GM19351 (cell line): Measurements from ENCODE around the gene SNW1.
"Not testable (repeated sequence)": the region's sequence is repeated elsewhere in the genome, so short reads cannot be mapped to it uniquely, and the experiment has no call there.

ENCODE experiments used
- ATAC-seq: cut with Tn5 transposase; IDR thresholded peaks from one replicate; pipeline ENCODE4 v1.9.1; 2021; ENCODE audit warnings: mild to moderate bottlenecking, moderate library complexity; ENCODE audit not compliant: unreplicated experiment

Gene SNW1

DNA sequence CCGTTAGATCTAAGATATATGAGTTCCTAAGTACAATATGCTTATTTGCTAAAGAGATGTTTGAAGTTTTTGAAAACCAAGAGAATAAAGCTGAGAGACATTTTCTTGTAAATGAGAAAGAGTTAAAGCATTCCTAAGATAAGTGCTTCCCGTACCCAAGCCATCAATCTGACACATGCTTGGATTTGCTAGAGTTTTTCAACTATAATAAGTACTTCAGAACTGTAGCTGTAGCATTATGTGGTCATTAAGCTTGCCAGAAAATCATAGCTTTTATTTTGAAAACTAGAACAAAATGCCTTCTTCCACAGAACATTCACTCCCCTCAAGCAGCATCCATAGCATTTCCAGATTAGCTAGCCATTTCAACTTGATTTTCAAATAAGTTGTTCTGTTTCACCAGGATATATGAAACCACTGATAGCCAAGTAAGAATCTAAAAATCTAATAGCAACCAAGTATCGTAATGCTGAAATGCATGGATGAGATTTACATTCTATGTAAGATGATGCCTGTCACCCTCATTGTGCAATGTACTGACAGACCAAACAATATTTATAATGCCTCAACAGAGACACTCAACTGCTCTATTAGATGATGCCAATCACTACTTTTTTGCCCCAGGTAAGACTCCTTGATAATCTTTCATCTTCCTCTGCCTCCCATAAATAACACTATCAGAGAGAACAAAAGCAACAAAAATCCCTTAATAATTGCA is 8.0 kb downstream of the SNW1 start:
- ATAC-seq: no peak

DNA sequence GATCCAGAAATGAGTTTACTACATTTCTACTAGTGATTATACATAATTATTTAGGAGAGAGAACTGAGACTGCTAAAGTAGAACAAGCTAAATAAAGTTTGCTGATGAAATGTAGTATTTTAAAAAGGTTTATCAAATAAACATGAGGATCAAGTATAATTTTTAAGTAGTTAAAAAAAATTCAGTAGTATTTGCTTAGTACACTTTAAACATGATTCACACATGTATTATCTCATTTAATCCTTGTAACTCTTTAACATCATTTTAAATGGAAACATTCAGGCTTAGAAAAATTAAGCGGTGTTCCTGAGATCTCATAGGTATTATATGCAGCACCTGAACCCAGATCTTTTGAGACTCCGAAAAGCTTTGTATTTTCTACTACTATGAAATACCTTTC is 8.7 kb downstream of the SNW1 start:
- no peak for ATAC-seq

DNA sequence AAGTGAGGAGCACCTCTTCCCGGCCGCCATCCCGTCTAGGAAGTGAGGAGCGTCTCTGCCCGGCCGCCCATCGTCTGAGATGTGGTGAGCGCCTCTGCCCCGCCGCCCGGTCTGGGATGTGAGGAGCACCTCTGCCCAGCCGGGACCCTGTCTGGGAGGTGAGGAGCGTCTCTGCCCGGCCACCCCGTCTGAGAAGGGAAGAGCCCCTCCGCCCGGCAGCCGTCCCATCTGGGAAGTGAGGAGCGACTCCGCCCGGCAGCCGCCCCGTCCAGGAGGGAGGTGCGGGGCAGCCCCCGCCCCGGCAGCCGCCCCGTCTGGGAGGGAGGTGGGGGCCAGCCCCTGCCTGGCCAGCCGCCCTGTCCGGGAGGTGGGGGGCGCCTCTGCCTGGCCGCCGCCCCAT is 13.5 kb downstream of the SNW1 start:
- not testable (repeated sequence) for ATAC-seq

DNA sequence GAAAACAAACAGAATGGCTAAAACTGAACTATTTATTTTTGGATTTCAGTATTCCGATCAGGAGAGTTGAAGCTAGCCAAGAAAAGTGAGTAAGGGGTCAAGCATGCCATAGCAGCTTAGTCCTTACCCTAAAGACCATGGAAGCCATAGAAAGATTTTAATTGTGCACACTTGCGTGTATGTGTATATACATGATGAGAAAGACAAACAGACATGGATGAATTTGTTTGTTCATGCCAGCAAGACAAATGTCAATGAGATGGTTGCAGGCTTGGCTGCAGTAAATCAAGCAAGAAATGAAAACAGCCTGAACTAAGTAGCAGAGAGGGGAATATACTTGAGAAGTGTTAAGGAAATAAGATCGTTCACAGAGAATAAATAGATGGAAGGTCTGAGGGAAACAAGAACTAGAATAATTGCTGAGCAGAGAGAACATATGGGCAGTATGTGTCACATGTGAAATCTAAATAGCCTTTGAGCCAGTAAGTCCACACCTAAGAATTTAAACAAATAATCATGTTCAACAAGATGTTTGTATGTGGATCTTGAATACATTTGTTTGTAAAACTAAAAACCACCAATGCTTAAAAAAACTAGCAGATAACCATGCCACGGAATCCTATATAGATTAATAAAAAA is 14.8 kb downstream of the SNW1 start:
- ATAC-seq: no peak

DNA sequence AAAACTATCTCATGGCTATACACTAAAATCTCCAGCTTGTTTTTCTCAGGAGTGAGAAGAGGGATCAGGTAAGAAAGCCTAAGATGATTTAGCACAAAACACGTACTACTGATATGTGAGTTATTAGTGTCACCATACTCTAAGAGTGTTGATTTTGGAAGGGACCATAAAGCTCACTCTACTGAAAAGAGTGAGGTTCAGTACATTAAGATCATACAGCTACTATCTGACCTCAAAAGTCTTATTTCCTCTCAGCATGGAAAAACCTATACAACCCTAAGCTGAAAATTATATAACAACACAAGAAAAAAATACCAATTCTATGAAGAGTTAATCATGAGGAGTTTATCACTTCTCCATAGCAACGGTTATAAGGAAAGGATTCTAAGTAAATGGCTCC is 19.5 kb downstream of the SNW1 start:
- no peak for ATAC-seq

DNA sequence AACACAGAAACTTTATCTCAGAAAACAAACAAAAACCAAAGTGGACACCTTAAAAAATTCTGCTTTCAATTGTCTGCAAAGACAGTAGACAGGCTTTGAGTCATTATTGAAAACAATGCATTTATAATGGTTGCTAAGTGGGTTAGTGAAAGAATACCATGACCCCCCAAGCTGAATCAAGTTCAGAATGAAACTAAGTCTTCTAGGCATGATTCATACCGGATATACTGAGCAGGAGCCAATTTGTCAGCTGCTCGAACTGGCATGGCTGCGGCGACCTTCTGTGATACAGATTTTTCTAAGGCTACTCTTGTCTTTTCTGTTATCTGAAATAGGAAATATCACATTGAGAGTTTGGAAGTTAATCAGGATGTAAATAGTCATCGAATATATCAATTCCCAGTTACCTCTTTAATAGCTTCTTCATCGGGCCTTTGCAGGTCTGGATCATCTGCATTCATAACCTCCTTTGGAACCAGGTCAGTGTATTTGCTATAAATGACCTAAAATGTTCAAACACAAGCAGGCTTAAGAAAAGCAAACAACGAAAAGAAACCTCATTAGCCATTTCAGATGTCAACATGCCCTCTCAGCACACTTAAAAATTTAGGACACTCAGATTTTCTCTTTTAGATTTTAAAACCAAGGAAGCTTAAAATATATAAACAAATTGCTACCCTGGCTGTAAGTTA is 22.3 kb downstream of the SNW1 start:
- peak; percentile 98 for ATAC-seq

DNA sequence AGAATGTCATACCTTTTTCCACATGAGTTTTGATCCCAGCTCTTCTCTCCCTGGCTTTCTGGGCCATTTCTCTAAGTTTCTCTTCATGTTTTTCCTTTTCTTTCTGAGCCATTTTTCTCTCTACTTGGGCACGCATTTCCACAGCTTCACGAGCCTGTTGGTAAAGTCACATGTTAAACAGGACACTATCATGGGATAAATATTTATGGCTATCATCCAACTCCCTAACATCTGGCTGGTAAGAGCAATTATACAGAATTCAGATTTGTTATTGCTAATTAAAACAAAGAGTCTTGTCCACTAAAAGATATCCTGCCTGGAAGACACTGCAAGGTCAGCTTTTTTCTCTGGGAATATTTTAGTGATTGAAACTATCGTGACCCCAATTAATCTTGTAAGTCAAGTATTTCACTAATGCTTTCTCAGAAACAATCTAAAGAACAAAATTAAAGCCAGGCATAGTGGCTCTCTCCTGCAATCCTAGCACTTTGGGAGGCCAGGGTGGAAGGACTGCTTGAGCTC is 29.9 kb downstream of the SNW1 start:
- no peak for ATAC-seq

DNA sequence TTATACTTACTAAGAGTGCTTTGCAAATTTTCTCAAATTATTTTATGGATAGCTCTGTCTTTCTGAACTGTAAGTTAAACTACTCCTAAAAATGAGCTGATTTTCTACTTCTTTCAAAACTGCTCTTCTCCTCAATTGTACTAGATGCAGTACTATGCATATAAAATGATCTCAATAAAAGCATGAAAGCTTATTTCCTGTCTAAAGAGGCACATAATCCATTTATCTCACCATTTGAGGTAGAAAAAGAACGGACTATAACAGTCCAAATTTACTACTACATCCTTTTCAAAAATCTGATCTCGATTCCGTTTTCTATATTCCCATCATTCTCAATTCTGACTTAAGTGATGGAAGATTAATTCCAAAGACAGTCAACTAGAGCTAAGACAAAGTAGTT is 38.7 kb downstream of the SNW1 start:
- no peak for ATAC-seq

DNA sequence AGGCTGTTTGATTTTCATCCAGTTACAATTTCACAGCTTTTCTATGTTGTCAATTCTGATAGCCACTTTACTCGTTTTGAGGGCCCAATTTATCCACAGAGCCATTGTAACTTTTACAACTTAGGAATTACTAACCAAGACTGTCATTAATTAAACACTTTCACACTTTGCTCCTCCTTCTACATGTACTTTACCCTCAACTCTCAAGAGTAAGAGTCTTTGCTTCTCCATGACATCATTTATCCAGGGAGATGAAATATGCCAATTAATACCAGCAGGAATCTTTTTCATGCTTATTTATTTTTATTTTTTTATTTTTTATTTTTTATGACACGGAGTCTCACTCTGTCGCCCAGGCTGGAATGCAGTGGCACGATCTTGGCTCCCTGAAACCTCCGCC is 39.5 kb downstream of the SNW1 start:
- ATAC-seq: no peak

DNA sequence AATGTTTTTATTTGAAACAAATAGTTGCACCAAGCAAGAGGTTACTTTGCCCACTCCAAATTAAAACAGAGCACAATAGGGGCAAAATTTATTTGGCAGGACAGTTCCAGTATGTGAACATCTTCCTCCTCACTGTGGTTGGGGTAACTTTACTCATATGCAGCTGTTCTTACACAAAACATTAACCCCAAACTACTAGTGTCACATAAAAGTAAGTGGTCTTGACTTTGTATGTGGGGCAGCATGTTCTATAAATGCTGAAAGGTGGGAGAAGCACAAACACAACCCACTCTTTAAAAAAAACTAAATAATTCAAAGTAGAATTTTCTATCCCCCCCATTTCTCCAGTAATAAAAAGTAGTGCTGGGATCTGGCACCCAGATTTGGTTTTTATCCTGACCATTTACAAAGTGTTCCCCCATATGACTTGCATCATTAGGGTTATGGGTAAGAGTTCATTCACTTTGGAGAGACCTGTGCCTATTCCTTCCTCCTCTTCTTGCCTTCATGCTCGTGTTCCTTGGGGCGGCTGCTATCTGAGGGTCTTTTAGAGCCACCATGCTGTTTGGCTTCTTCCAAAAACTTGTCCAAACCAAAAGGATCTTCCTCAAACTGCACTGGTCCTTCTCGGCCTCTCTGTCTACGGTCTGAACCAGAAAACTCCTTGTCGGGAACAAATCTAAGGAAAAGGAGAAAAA is 43.2 kb downstream of the SNW1 start:
- ATAC-seq: no peak

DNA sequence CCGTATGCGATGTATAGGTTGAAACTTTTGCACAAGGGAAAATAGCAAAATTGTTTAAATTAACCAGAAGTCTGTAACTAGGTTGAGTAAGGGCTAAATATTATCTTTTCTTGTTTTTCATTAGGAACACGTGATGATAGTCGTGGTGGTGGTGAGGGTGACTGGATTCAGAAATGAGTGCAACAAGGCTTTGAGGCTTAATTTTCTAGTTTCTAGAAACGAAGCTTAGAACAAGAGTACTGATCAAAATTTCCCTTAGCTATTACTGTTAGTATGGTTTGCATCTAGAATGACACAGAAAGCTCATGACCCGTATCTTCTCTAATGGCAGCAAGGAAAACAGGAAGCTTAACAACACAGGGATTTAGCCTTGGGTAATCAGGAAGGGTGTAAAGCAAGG is 46.0 kb downstream of the SNW1 start:
- ATAC-seq: no peak

DNA sequence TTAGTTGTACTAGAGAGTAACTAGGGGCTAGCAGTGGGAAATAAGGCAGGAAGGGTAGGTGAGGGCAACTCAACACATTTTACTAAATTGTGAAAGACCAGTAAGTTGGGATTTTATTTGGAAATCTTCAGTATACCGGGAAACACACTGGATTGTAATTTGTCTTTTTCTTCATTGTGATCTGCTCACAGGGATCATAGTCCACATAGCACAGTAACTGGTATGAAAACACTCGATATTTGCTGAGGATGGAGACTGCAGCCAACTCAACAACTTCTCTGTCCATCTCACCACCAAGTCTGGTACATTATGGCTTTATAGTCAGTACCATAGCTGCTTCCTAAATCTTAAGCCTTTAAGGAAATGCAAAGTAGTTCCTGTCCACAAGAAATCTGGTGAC is 50.6 kb downstream of the SNW1 start:
- no peak for ATAC-seq

DNA sequence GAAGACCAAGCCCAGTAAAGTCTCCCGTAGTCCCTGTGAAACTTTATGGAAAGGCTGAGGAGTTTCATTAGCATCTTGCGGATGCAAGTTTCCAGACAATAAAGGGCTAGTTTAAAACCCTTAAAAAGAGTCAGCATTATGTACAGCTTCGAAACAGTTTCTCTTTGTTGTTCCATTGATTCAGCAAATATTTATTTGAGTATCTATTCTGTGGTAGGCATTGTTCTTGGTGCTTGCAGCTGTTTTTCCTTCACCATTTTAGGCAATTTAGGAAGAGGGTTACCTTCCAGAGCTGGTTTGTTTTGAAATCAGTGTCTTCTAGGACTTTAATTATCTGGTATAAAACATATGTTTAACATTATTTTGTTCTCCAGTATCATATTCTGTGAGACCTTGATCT is 51.5 kb downstream of the SNW1 start:
- no peak for ATAC-seq

DNA sequence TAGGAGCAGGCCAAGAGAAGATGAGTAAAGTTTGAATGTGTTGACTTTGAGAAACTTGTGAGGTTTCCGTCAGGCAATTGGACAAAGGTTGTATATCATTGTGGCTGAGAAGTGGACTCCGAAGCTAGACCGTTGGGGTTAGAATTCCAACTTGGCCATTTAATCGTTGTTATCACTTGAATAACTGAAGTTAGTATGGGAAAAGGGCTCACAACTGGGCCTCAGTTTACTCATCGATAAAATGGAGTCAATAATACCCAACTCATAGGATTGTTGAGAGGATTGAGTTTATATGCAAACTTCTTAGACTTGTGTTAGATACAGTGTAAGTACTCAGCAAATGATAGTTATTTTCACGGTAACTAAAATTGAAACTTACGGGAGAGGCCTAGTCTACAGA is 52.2 kb downstream of the SNW1 start:
- ATAC-seq: no peak

DNA sequence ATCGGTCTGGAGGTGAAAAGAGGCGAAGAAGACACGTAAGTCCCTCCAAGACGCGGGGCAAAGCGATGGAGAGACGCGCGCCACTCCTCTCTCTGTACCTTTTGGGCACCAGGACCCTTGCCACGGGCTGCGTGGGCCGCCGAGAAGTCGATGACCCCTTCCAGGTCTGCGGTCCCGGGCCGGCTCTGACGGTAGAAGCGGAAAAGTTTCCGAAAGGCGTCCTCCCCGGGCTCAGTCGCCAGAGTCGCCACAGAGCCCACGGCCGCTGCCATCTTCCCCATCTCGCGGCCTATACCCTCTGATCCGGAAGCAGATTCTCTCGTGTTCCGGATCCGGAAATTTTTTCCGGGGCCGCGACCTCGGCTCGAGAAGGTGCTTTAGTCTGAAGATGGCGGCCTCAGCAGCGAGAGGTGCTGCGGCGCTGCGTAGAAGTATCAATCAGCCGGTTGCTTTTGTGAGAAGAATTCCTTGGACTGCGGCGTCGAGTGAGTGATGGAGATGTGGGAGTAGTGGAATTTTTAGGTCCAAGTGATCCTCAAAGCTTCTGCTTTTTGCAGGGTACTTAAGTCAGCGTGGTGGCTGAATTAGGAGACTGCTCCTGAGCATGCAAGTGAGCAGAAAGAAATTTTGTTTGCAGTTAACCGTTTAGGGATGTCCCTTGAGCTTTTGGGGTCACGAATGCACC is 53.1 kb downstream of the SNW1 start, which contains the start of the genes ALKBH1 and SLIRP:
ALKBH1 (minus strand) TSS at position 300 of the 685 bp plus-strand sequence; CDS start at position 281, 19 bp downstream.
SLIRP (plus strand) TSS at position 380 of the 685 bp plus-strand sequence; CDS start at position 389, 9 bp downstream.
- ATAC-seq: peak; percentile 98

DNA sequence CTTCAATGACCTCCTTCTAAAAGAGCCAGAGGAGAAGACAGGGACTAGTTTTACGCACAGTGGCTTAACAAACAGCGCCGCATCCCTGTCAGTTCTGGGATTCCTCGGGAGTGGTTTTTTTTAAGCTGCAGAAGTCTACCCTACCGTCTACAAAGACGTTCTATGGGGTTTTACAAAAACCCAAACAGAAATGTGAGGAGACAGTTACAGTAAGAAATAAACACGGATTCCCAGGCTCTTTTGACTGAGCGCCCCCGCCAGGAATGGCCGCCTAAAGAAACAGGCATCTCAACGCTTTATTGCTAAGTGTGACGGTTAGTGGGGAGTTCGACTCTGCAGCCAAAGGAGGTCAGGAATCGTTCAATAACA is 53.6 kb downstream of the SNW1 start:
- ATAC-seq: peak; percentile 25

DNA sequence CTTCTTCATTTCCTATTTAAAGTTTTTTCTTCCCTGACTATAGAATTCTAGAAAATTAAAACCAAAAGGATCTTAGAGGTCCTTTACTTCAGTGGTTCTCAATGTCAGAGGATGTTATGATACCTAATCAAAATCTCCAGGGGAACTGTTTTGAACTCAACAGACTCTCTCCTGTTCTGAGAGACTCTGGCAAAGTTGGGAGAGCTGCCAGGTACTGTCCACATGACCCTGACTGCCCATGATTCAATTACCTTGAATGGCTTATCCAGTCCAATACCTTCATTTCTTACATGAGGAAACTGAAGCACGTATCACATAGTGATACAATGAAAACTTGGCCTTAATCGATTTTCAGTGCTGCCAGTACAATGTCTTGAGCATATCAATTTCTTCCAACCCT is 69.7 kb downstream of the SNW1 start:
- ATAC-seq: no peak

DNA sequence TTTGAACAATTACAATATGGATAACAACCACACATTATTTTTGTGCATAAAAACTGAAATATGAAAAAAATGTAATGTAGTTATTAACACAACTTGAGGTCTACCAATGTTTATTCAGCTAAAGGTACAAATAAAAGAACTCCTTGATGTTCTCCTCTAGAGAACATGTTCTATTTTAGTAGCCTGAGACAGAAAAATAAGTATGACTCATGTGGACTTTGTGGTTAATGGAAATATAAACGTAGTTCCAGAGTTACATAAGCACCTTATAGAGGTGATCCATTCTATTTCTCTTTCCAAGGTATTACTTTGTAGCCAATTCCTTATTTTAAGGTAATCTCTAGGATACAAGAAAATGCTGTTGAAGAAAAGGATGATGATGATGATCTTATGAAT is 78.8 kb downstream of the SNW1 start:
- no peak for ATAC-seq

DNA sequence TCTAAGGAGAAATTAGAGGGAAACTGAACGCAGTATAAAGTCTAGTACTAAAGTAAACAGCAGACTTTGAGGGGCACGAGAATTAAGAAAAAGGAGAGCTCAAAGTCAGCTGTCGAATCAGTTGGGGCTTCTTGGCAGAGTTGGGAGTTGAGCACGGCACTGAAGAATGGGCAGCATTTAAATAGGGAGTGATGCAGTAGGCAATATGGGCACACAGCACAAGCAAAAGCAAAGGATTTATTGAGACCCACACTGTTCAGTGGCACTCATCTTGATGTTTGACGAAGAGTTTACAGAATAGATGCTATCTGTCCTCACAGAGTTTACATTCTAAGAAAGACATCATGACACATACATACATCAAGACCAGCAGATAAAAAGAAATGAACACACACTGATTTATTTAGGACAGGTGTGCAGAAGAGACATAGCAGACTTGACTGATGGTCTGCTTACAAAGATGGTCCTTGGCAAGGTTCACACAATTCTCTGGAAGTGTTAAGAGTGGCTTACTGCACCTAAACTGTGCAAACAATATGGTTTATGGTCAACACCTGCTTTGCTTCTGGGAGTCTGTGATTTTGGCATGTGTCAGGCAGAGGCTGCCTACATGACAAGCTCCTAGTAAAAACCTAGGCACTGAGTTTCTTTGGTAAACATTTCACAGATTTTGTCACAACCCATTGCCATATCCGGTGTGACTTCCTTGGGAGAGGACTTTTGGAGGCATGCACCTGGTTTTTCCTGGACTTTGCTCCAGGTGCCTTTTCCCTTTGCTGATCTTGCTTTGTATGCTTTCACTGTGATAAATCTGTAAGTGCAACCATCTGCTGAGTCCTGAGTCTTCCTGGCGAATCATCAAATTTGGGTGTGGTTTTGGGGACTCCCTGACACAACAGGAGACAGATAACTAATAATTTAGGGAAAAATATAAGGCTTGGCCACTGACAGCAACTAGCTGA is 79.5 kb downstream of the SNW1 start:
- ATAC-seq: no peak

DNA sequence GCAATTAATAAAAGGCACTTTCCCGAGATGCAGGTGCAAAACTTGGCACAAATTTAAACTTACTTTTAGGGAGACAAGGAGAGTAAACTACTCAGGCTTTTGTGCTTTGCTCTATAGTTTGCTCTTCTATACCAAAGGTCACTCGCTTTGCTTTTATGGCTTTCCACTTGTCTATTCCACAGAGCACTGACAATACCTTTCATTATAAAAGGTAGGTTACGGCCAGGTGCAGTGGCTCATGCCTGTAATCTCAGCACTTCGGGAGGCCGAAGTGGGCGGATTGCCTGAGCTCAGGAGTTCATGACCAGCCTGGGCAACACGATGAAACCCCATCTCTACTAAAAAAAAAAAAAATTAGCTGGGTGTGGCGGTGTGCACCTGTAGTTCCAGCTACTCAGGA is 86.0 kb downstream of the SNW1 start:
- ATAC-seq: no peak
